ENCODE measurements around the gene PLCB4. TPM values are rescaled to one million over a fixed set of nuclear protein-coding genes. Genes with fewer than 3 reads are reported as not detected.

PLCB4 gene
- total RNA-seq, 2 donors from 2014 or later = not detected

DNA sequence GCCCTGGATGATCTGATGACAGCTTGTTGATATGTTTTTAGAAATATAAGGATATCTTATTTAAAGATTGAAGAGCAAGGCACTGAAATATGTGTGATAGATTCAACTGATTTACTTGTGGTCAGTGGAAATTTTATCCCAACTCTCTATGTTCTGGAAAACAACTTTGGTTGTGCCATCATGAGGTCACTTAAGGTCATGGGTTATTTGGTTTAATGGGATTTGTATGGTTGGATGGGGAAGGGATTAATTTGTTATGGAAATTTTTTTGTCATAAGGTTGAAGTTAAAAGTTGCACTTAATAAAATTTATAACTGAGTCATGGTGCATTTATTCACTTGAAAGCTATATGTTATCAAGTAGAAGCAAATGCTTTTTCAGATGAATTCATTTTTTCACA is 231.2 kb downstream of the PLCB4 start:
- Mint-ChIP-seq H3K9me3 (peaks cover 0 to 3% of the 10 kb centered on the region in 2 donors), H3K27ac (no peak overlapping the region), H3K27me3 (ENCODE audit: low read depth) (no peaks in the 10 kb centered on the region), H3K4me3 (no peak overlapping the region), H3K4me1 (ENCODE audit: low read depth) (no peaks in the 10 kb centered on the region), H3K36me3 (ENCODE audit: insufficient read depth in 2 of 2) (no peaks in the 10 kb centered on the region)
- ATAC-seq (replicated peaks in 1 of 2) (no peak), DNase-seq (no peak)

DNA sequence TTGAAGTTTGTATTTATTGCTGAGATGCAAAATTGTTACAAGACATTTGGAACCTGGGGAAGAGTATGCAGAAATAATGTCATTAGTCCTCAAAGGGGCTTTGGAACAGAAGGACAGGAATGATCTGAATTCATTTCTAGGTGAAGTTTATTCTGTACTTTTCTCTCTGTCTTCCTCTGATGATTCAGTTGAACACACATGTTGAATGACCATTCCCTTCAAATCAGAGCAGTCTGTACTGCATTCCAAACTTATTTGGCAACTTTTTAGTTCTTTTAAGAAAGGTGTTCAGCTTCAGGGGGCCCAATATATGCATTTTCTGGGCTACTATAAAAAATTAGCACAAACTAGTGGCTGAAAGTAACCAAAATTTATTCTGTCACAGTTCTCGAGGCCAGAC is 231.6 kb downstream of the PLCB4 start:
- ATAC-seq (replicated peaks in 1 of 2) = no peak
- Mint-ChIP-seq H3K4me3 (no peak overlapping the region), H3K9me3 (peaks cover 2 to 3% of the 10 kb centered on the region in 2 donors), H3K36me3 (ENCODE audit: insufficient read depth in 2 of 2) (no peaks in the 10 kb centered on the region), H3K27ac (no peak overlapping the region), H3K4me1 (ENCODE audit: low read depth) (no peaks in the 10 kb centered on the region), H3K27me3 (ENCODE audit: low read depth) (no peaks in the 10 kb centered on the region)
- no peak for DNase-seq

DNA sequence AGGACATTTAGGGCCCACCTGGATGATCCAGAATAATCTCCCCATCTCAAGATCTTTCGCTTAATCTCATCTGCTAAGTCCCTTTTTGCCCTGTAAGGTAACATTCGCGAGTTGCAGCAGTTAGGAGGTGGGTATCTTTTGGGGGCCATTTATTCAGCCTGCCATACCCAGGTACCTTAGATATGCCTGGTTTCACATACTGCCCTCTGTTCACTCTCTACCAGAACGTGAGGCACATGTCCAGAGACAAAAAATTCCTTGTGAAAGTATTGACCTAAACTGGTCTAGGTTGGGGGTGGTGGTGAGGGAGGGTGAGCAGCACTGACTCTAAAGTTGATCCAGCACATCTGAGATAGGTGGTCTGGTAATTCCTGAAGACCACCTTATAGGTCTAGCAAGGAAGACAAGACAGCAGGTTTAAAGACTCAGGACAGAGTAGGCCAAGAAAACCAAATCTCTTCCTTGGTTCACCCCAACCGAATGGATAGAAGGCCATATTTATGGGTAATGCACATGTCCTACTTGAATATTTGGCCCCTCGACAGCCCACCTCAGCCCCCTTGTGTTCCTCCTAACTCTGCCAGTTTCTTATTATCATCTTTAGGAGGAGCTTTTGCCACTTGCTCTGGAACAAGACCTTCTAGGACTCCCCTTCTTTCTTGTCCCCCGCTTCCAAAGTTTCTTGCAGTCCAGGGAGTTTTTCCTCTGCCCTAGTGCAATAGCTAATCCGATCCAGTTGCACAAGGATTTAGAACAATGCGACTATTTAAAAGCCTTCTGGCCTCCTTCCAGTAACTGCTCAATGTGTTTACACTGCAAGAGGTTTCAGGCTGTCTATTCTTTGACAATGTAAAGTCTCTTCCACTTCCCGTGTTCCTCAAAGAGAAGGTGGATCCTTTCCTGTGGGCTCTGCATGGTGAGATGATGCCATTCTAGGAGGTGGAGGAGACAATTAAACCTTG is 232.5 kb downstream of the PLCB4 start:
- ATAC-seq (replicated peaks in 1 of 2) (no peak), DNase-seq (no peak)
- no peaks in the 10 kb centered on the region for H3K27me3 Mint-ChIP-seq (ENCODE audit: low read depth)
- H3K9me3 Mint-ChIP-seq = peaks cover 2 to 3% of the 10 kb centered on the region in 2 donors
- no peak overlapping the region for H3K27ac Mint-ChIP-seq
- no peaks in the 10 kb centered on the region for H3K36me3 Mint-ChIP-seq (ENCODE audit: insufficient read depth in 2 of 2)
- H3K4me3 Mint-ChIP-seq = no peak overlapping the region
- H3K4me1 Mint-ChIP-seq (ENCODE audit: low read depth) = no peaks in the 10 kb centered on the region

DNA sequence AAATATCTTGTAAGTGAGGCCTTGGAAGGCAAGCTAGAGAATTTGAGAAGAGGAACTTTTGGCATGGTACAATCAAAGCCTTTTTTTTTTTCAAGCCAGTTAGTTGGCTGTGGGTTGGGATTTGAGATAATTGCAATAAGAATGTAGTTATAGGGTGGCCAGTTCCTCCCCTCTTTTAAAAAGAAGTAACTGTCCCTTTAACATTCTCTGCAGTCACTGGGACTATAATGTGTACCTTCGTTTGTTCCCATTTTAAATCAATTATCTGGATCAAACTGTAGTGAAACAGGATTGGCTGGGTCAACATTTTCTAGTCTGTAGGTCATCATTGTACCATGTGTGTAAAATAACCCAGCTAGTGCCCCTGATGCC is 233.2 kb downstream of the PLCB4 start:
- H3K9me3 Mint-ChIP-seq = peaks cover 3 to 4% of the 10 kb centered on the region in 2 donors
- H3K4me3 Mint-ChIP-seq = no peak overlapping the region
- no peak overlapping the region for H3K27ac Mint-ChIP-seq
- H3K4me1 Mint-ChIP-seq (ENCODE audit: low read depth) = no peaks in the 10 kb centered on the region
- no peak for ATAC-seq (replicated peaks in 1 of 2)
- no peaks in the 10 kb centered on the region for H3K36me3 Mint-ChIP-seq (ENCODE audit: insufficient read depth in 2 of 2)
- no peaks in the 10 kb centered on the region for H3K27me3 Mint-ChIP-seq (ENCODE audit: low read depth)
- DNase-seq = no peak

DNA sequence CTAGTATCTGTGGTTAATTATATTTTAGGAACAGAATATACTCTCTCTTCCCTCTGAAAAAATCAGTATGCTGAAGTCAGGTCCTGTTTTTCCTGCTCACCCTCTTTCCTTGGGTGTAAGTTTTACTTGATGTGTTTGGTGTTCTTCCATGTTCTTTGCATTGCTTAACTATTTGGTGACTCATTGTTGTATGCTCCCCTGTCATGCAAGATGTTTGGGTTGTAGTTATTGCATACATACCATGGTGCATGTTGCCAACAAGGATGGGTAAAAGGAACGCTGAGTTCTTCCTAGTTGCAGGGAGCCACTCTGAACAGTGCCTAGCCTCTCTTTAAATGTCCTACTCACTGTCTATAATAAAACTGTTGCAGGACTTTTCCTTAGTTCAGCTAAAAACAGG is 237.6 kb downstream of the PLCB4 start:
- H3K27ac Mint-ChIP-seq = no peak overlapping the region
- peaks cover 5 to 6% of the 10 kb centered on the region in 2 donors for H3K9me3 Mint-ChIP-seq
- DNase-seq (no peak), ATAC-seq (replicated peaks in 1 of 2) (no peak)
- no peaks in the 10 kb centered on the region for H3K27me3 Mint-ChIP-seq (ENCODE audit: low read depth)
- no peaks in the 10 kb centered on the region for H3K36me3 Mint-ChIP-seq (ENCODE audit: insufficient read depth in 2 of 2)
- no peak overlapping the region for H3K4me3 Mint-ChIP-seq
- no peaks in the 10 kb centered on the region for H3K4me1 Mint-ChIP-seq (ENCODE audit: low read depth)

DNA sequence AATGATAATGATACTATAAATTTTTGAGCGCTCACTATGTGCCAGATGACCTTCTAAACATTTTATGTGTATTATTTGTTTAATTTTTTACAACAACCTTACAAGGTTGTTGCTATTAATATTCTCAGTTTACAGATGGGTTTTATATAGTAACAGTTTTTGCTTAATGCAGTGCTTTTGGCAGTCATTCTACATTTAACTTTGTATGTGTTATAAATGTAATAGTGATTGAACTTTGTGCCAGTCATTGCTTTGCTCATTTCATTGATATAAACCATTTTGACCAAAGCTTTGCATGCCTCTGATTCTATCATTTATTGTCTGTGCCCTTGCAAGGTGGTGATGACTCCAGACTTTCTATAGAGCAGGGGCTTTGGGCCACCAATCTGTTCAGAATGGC is 239.2 kb downstream of the PLCB4 start:
- H3K4me3 Mint-ChIP-seq = no peak overlapping the region
- no peaks in the 10 kb centered on the region for H3K36me3 Mint-ChIP-seq (ENCODE audit: insufficient read depth in 2 of 2)
- H3K4me1 Mint-ChIP-seq (ENCODE audit: low read depth) = no peaks in the 10 kb centered on the region
- H3K27ac Mint-ChIP-seq = no peak overlapping the region
- H3K27me3 Mint-ChIP-seq (ENCODE audit: low read depth) = no peaks in the 10 kb centered on the region
- ATAC-seq (replicated peaks in 1 of 2) (no peak), DNase-seq (no peak)
- H3K9me3 Mint-ChIP-seq = peaks cover 6% of the 10 kb centered on the region in 2 donors

DNA sequence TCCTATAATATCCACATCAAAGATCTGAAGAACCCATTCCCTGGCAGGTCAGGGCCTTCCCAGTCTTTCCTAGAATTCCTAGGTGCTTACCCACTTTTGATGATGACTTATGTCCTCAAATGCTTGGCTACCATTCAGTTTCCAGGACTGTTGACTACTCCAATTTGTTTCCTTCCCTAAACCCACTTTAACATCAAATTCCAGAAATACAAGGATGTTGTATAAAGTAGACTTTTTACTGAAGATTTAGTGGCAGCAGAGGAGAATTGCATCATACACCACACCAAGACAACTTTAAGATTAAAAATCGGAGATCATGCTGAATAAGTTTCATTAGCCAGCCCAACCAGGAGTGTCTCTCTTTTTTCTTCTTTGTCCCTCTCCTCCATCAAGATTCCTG is 242.2 kb downstream of the PLCB4 start:
- H3K27me3 Mint-ChIP-seq (ENCODE audit: low read depth) = no peaks in the 10 kb centered on the region
- H3K9me3 Mint-ChIP-seq = peaks cover 2 to 4% of the 10 kb centered on the region in 2 donors
- no peak overlapping the region for H3K4me3 Mint-ChIP-seq
- no peaks in the 10 kb centered on the region for H3K4me1 Mint-ChIP-seq (ENCODE audit: low read depth)
- no peaks in the 10 kb centered on the region for H3K36me3 Mint-ChIP-seq (ENCODE audit: insufficient read depth in 2 of 2)
- DNase-seq (no peak), ATAC-seq (replicated peaks in 1 of 2) (no peak)
- H3K27ac Mint-ChIP-seq = no peak overlapping the region

DNA sequence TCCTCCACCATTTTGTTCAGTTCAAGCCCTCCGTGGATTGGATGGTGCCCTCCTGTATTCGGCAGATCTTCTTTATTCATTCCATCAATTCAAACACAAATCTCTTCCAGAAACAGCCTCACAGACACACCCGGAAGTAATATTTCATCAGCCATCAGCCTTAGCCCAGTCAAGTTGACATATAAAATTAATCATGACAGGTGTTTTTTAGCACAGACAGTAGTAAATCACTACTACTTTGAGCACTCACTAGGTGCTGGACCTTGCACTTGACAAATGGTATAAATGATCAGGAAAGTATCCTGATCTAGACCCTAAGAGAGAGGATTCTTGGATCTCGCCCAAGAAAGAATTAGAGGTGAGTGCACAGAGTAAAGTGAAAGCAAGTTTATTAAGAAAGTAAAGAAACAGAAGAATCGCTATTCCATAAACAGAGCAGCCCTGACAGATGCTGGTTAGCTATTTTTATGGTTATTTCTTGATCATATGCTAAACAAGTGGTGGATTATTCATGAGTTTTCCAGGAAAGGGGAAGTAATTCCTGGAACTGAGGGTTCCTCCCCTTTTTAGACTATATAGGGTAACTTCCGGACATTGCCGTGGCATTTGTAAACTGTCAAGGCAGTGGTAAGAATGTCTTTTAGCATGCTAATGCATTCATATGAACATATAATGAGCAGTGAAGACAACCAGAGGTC is 250.9 kb downstream of the PLCB4 start:
- DNase-seq (no peak), ATAC-seq (replicated peaks in 1 of 2) (no peak)
- Mint-ChIP-seq H3K4me3 (peak overlapping the region; percentile 3 to 29), H3K27me3 (ENCODE audit: low read depth) (no peaks in the 10 kb centered on the region), H3K36me3 (ENCODE audit: insufficient read depth in 2 of 2) (peaks cover 0 to 2% of the 10 kb centered on the region in 2 donors), H3K27ac (no peak overlapping the region), H3K4me1 (ENCODE audit: low read depth) (no peaks in the 10 kb centered on the region), H3K9me3 (peaks cover 0 to 3% of the 10 kb centered on the region in 2 donors)

DNA sequence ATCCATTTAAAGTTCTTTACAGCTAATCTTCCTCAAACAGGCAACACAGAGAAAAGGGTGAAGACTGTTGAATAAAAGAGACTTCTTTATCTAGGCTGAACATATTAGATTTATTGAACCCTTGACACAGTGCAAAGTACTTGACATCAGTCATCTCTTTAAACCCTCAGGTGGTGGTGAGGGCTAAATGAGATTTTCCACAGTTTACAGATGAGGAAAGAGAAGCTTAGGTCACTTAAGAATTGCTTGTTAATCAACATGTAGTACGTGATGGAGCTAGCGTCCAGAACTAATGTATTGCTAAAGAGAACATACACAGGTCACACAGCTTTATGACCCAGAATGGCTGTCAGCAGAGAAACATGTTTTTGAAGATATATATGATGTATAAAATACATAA is 252.1 kb downstream of the PLCB4 start:
- Mint-ChIP-seq H3K9me3 (peaks cover 0 to 3% of the 10 kb centered on the region in 2 donors), H3K27ac (no peak overlapping the region), H3K4me1 (ENCODE audit: low read depth) (no peaks in the 10 kb centered on the region), H3K36me3 (ENCODE audit: insufficient read depth in 2 of 2) (peaks cover 0 to 2% of the 10 kb centered on the region in 2 donors), H3K4me3 (no peak overlapping the region), H3K27me3 (ENCODE audit: low read depth) (no peaks in the 10 kb centered on the region)
- ATAC-seq (replicated peaks in 1 of 2) (no peak), DNase-seq (no peak)

DNA sequence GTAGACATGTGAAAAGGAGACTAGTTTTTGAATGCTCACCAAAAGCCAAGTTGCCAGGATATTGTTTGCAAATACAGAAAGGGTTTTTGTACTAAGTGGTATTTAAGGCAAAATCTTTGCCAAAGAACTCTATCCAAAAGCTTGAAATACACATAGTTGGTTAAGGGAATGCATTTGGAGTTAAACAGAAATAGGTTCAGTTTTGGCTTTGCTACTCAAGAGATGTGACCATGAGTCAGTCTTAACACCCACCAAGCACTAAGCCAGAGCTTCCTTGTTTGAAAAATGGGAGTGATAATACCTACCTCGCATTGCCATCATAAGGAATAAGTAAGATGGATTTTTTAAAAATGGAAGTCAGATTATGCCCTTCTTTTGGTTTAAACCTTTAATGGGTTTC is 253.8 kb downstream of the PLCB4 start:
- no peaks in the 10 kb centered on the region for H3K36me3 Mint-ChIP-seq (ENCODE audit: insufficient read depth in 2 of 2)
- no peak overlapping the region for H3K4me3 Mint-ChIP-seq
- no peaks in the 10 kb centered on the region for H3K9me3 Mint-ChIP-seq
- H3K27me3 Mint-ChIP-seq (ENCODE audit: low read depth) = no peaks in the 10 kb centered on the region
- H3K27ac Mint-ChIP-seq = no peak overlapping the region
- DNase-seq (no peak), ATAC-seq (replicated peaks in 1 of 2) (no peak)
- no peaks in the 10 kb centered on the region for H3K4me1 Mint-ChIP-seq (ENCODE audit: low read depth)

DNA sequence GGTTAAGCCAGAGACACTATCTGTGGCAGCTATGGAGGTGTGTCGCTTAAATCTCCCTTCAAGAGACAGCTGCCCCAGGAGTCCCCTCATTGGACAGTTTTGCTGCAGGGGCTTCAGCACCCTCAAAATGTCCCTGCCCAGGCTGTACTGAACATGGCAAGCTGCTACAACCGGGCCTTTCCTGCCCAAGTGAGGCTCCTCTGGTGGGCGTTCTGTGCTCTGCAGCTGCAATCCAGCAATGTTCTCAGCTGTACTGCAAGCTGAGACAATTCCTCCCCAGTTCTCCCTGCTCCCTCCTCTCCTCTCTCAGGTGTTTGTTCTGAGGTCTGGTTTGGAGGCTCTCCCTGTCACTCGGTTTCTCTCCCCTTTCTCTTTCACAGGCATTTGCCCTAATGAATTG is 254.7 kb downstream of the PLCB4 start:
- H3K4me3 Mint-ChIP-seq = no peak overlapping the region

DNA sequence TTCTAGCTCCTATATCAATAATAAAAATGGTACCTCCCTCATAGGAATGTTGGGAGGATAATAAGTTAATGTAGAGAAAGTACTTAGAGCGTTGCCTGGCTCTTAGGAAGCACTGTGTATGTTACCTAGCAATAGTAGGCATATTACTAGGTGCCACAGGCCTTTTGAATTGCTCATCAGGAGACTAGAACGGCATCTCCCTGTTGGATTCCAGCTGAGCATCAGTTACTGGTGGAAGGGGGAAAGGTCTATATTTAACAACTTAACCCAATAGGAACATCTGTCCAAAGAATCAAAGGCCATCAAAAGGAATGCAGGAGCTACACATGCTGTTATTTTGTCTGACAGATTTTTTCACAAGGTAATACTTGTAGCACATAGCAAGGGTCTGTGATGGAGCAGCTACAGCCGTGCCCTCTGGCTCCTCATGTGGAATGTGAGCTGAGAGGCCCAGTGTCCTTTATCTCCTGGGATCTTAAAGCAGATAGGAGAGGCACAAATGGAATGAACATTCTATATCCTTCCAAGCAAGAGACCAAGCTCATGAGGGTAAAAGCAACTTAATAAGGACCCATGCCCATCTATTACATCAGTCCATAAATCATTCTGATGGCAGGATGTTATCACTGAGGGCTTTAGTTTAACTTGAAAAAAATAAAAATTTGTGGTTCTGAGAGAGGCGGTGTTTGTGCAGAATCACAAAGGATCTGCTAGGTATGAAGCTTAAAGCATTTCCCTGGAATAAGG is 260.6 kb downstream of the PLCB4 start:
- Mint-ChIP-seq H3K4me3 (no peak overlapping the region), H3K27me3 (ENCODE audit: low read depth) (no peaks in the 10 kb centered on the region), H3K36me3 (ENCODE audit: insufficient read depth in 2 of 2) (no peaks in the 10 kb centered on the region), H3K9me3 (no peaks in the 10 kb centered on the region), H3K4me1 (ENCODE audit: low read depth) (no peaks in the 10 kb centered on the region), H3K27ac (no peak overlapping the region)
- DNase-seq (no peak), ATAC-seq (replicated peaks in 1 of 2) (no peak)

More for the DNA sequence above, 254.7 kb downstream of the PLCB4 start:
- Mint-ChIP-seq H3K27ac (no peak overlapping the region), H3K27me3 (ENCODE audit: low read depth) (no peaks in the 10 kb centered on the region), H3K36me3 (ENCODE audit: insufficient read depth in 2 of 2) (no peaks in the 10 kb centered on the region), H3K9me3 (no peaks in the 10 kb centered on the region), H3K4me1 (ENCODE audit: low read depth) (no peaks in the 10 kb centered on the region)
- ATAC-seq (replicated peaks in 1 of 2) (no peak), DNase-seq (no peak)

DNA sequence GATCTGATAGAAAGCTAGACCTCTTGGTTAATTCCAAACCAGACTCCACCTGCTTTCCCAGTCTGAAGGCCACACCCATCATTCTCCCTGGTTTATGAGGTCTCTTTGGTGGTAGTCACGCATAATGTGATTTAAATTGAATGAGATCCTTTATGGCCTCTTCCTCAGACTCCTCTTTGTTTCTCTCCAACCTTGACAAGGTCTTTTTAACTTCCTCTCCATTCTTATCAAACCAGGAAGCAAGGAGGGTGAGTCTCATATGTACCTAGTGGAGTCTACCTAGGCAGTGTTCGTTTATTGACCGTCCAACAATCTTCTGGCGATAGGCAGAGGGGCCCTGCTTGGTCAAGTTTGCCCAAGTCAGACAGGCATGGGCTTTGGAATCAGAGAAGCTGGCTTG is 261.3 kb downstream of the PLCB4 start:
- Mint-ChIP-seq H3K36me3 (ENCODE audit: insufficient read depth in 2 of 2) (no peaks in the 10 kb centered on the region), H3K4me3 (no peak overlapping the region), H3K27ac (no peak overlapping the region), H3K9me3 (no peaks in the 10 kb centered on the region), H3K27me3 (ENCODE audit: low read depth) (no peaks in the 10 kb centered on the region), H3K4me1 (ENCODE audit: low read depth) (no peaks in the 10 kb centered on the region)
- DNase-seq (no peak), ATAC-seq (replicated peaks in 1 of 2) (no peak)

All from activated T-cell treated with anti-CD3 and anti-CD28 coated beads, Interleukin-2, amount 50 U/mL, for 72 hours (primary cell).